GM12875 (cell line): Measurements from ENCODE around the gene CBARP.
A peak's percentile ranks its signal among the peaks of the same experiment; 100 is the strongest.
"Not testable (repeated sequence)": the region's sequence is repeated elsewhere in the genome, so short reads cannot be mapped to it uniquely, and the experiment has no call there.

Experiments
- H3K4me3 ChIP-seq: one replicate; pipeline ENCODE4 v1.5.1; 2011; ENCODE audit warnings: low read depth, low read length, control low read depth
- CTCF ChIP-seq: IDR thresholded peaks from 2 replicates; pipeline ENCODE4 v1.5.1; 2011; ENCODE audit warnings: low read depth, mild to moderate bottlenecking, control low read depth, inconsistent platforms, low read length, moderate library complexity, borderline replicate concordance; ENCODE audit not compliant: insufficient read depth

CBARP gene

GRCh38 chr19:1205114-1206099 lies 32.4 kb downstream of the CBARP start, which contains the start of gene STK11:
STK11 (plus strand) TSS chr19:1205778; CDS start chr19:1206914, 1,136 bp downstream.
- no peak for TF ChIP-seq CTCF

GRCh38 chr19:1200614-1201013 lies 37.2 kb downstream of the CBARP start:
- not testable (repeated sequence) for H3K4me3 ChIP-seq

More at GRCh38 chr19:1205114-1206099, 32.4 kb downstream of the CBARP start, which contains the start of gene STK11:
- H3K4me3 ChIP-seq, result peak within 1 kb of the TSS; percentile 92

GRCh38 chr19:1199531-1199930 lies 38.3 kb downstream of the CBARP start:
- TF ChIP-seq CTCF, result no peak
- no peak overlapping the region for H3K4me3 ChIP-seq

GRCh38 chr19:1189419-1189818 lies 48.4 kb downstream of the CBARP start:
- no peak overlapping the region for H3K4me3 ChIP-seq
- no peak for TF ChIP-seq CTCF

GRCh38 chr19:1183543-1184172 lies 54.1 kb downstream of the CBARP start:
- H3K4me3 ChIP-seq, result no peak overlapping the region
- TF ChIP-seq CTCF, result no peak

GRCh38 chr19:1182727-1183126 lies 55.1 kb downstream of the CBARP start:
- no peak overlapping the region for H3K4me3 ChIP-seq
- no peak for TF ChIP-seq CTCF

- no peak for TF ChIP-seq CTCF
- no peak overlapping the region for H3K4me3 ChIP-seq
These were observed 55.7 kb downstream of the CBARP start for GRCh38 chr19:1182068-1182467.
